HG03378 (cell line): ENCODE measurements around the gene INTS11.
A peak's percentile ranks its signal among the peaks of the same experiment; 100 is the strongest.
"Not testable (repeated sequence)": the region's sequence is repeated elsewhere in the genome, so short reads cannot be mapped to it uniquely, and the experiment has no call there.

Experiments used
- ATAC-seq: cut with Tn5 transposase; IDR thresholded peaks from one replicate; pipeline ENCODE4 v1.9.1; 2021; ENCODE audit warnings: mild to moderate bottlenecking, moderate library complexity; ENCODE audit not compliant: unreplicated experiment

The INTS11 gene

GRCh38 chr1:1324524-1325287 is at the start of gene INTS11, which contains the start of gene CPTP:
INTS11 (minus strand) TSS chr1:1324660; CDS start chr1:1324608, 52 bp downstream.
CPTP (plus strand) TSS chr1:1324802; CDS start chr1:1326911, 2,109 bp downstream.
- peak; percentile 41 for ATAC-seq

DNA sequence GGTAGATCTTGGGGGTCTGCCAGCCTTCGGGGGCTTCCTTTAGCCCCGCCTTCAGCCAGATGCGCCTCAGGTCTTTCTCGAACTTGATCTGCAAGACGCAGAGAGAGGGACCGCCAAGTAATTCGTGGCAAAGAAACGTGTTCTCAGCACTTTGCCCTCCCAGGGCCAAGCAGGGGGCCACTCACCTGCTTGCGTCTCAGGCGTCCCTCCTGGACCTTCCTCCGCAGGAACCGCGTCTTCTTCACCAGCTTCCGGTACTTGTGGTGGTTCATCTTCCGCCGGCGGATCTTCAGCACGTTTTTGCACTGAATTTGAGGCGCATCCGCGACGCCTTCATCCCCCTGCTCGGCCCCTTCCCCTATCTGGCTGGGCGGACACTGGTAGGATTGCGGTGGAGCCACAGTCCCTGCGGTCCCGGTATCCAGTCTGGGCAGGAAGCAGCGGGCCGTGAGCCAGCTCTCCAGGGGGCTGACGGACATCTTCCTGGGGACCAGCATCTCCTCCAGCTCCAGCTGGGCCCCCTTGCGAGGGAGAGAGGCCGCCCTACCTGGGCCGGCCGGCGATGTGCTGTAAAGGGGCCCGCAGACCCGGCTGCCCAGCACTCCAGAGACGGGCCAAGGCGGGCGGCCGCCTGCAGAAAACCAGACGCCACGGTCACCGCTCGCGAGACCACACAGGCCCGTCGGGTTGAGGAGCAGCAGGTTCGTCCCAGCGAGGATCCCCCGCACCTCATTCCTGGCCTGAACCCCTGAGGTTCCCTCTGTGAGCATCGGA is 49.5 kb upstream of the INTS11 start:
- no peak for ATAC-seq

DNA sequence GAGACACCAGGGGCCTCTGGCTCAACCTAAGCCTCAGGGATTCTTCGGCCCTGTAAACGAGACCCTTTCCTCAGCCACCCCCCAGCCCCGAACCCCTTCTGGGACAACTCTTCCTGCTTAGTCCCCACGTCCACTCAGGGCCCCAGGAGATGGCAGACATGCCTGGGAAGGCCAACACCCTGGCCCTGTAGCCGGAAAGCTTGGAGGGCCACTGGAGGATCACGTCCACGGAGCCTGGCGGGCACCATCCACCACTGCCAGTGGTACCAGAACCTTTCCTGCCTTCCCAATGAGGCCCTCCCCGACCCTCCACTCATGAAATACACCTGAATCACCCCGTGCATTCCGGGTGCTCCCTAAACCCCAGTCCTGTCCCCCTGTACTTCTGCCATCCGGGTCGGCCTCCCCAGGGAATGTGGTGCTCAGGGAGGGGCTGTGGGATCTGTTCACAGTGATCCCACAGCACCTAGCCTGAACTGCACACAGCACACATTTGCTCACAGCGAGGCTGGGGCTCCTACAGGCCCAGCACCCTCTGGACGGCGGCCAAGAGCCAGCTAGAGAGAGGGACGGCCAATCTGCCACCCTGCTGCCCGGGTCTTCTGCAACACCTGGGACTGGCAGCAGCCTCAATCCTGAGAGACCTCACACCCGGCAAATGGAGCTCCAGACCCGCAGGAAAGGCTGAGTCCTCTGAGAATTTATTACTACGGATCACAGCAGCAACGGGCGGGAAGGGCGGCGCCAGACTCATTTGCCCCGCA is 48.8 kb upstream of the INTS11 start:
- ATAC-seq, result no peak

- no peak for ATAC-seq
Measured at GRCh38 chr1:1371746-1372711, 47.6 kb upstream of the INTS11 start.

DNA sequence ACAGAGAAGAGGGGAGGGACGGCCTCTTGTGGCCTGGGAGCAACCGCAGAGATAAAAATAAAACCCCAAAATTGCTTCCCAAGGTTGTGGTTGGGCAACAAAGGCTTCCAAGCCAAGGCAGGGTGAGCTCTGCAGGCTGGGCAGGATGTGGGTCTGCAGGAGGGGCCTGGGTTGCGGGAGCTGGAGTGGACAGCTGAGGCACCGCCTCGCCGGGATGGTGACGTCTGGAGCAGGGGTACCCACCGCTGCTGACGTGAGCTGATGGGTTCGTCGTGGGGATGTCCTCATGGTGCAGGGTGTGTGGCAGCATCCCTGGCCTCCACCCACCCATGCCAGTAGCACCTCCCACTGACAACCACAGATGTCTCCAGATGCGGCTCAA is 46.9 kb upstream of the INTS11 start:
- ATAC-seq, result no peak

DNA sequence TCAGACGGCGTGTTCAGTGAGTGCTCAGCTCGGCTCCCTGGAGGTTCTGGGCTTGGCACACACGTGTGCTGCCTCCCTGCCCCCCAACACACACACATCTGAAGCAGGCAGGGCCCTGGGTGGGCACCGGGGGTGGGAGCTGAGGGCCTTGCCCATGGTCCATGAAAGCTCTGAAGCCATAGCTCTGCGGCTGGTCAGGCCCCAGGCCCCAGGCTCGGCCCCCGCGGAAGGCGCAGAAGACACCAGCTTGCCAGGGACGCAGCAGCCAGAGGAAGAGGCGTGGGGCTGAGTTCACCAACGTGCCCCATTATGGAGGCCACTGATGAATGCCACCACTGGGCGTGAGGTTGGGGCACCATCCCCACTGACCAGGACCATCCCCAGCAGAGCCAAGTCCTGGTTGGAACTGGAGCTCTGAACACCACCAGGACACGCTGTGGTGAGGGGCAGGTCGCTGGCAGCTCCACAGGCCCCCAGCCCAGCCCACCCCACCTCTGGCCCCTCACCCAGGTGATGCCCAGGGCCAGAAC is 46.4 kb upstream of the INTS11 start:
- ATAC-seq, result no peak

- ATAC-seq, result not testable (repeated sequence)
Measured at GRCh38 chr1:1370094-1370493, 45.6 kb upstream of the INTS11 start.

DNA sequence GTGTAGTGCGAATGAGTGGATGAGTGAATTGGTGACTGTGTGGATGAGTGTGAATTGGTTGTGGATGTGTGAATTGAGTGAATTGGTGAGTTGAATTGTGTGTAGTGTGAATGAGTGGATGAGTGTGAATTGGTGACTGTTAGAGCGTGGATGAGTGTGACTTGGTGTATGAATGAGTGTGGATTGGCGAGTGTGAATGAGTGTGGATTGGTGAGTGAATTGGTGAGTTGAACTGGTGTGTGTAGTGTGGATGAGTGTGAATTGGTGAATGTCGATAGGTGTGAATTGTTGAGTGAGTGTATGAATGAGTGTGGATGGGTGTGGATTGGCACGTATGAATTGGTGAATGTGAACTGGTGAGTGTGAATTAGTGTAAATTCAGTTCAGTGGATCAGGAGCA is 42.9 kb upstream of the INTS11 start:
- no peak for ATAC-seq

- no peak for ATAC-seq
Measured at GRCh38 chr1:1366699-1367066, 42.2 kb upstream of the INTS11 start.

DNA sequence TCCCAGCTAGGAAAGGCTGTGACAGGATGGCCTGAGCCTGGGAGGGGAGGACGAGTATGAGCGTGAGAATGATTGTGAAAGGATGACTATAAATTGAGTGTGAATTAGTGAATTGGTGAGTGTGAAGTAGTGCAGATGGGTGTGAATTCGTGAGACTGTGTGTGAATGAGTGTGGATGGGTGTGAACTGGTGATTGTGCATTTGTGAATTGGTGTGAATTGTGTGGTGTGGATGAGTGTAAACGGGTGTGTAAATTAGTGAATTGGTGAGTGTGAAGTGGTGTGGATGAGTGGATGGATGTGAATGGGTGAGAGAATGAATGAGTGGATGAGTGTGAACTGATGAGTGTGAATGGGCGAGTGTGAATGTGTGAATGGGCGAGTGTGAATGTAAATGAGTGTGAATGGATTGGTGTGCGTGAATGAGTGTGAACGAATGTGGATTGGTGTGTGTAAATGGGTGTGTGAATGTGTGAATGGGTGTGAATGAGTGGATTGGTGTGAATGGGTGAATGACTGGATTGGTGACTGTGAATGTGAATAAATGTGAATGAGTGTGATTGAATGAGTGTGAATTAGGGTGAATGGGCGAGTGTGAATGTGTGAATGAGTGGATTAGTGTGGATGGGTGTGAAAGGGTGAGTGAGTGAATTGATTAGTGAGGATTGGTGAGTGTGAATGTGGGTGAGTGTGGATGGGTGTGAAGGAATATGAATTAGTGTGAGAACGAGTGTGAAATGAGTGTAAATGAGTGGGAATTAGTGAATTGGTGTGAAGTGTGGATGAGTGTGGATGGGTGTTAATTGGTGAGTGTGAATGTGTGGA is 41.6 kb upstream of the INTS11 start:
- ATAC-seq, result no peak

GRCh38 chr1:1364266-1364665 is 39.8 kb upstream of the INTS11 start:
- no peak for ATAC-seq

DNA sequence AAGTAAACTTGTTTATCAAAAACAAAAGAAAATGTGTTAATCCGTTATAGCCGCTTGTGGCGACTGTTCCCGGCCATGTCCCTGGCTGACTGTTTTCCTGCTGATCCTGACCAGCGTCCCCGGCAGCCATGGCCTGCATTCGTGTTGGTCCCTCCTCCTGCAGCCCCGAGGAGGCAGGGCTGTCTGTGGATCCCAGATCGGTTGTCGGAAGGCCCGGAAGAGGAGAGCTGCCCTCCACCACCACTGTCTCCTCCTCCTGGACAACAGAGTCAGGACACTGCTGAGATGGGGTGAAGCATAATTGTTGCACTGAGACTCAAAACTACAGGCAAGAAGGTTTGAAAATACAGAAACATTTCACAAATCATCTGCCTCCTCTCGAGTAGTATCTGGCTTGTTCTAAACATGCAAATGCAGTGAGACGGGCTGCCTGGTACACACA is 37.5 kb upstream of the INTS11 start:
- no peak for ATAC-seq

GRCh38 chr1:1361233-1361981 is 36.9 kb upstream of the INTS11 start:
- no peak for ATAC-seq

DNA sequence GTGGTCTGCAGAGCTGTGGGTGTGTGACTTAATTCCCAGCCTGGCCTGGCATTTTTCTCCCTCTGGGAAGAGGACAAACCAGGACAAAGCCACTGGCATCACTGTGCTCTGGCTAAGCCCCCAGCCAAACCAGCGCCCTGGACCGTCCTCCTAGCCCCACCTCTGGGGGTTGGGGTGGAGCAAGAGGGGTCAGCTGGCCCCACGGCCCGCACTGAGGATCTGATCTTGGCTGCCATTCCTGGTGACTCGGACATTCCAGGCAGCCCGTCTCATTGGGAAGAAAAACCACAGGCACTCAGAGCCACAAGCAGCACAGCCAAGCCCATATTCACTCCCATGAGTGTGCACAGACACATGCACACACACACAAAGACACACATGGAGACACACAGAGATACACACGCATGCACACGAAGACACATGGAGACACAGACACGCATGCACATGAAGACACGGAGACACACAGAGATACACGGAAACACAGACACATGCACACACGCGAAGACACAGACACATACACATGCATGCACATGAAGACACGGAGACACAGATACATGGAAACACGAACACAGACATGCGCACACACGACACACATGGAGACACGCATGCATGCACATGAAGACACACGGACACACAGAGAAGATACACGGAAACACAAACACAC is 36.2 kb upstream of the INTS11 start:
- no peak for ATAC-seq

DNA sequence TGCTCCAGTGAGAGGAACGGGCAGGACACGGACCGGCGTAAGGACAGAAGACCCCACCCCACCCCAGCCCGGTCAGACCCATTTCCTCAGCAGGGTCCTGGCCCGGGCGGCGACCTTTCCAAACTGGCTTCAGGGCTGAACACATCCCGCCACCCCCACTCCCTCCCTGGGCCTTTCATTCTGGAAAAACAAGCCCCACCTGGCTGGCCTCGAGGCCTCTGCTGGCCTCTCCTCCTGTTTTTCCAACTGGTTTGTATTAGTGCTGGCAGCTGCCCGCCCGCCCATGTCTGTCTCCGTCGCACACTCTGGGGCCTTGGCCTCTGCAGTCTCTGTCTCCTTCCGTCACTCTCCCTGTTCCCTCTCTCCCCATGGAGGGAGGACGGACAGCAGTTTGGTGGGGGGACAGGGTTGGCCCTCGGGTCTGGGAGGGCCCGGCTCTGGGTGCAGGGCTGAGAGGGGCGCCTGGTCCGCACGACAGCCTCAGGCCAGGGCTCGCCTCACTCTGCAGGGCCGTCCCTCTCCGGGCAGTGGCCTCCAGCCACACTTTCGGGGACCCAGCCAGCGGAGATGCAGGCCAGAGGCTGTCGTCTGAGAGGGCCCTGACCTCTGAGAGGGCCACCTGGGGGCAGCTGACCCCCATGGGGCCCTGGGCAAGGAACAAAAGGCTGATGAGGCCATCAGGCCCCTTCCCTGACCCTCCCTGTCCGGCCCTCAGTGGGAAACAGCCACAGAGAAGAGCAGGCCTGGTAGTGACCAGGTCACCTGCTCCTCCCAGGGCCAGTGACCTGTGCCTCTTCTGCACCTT is 35.4 kb upstream of the INTS11 start:
- ATAC-seq, result no peak

- no peak for ATAC-seq
Measured at GRCh38 chr1:1359308-1359663, 34.8 kb upstream of the INTS11 start.
